ENCODE measurements around the gene MACROD2.

DNA sequence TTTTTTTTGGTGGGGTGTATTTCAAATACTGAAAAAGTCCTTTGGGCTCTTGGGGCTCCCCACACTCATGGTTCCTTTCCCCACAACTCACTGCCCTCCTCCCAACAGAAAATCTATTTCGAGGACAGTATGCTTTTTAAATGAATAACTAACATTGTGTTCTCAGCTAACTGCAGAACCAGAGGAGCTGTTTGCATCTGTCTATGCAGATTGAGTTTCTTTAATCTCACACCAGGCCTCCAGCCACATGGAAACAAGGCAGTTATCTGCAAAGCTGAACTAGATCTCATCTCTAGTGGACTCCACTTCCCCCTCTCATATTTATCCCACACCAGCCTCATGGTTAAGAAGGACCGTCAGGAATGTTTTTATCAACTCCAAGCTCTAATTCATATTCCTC, 1622.8 kb downstream of the MACROD2 start:
- no peak for TF ChIP-seq EZH2 (IDR thresholded peaks at IDR 0.05; ENCODE audit: borderline replicate concordance, low read length)
- TF ChIP-seq, protein P1, sequence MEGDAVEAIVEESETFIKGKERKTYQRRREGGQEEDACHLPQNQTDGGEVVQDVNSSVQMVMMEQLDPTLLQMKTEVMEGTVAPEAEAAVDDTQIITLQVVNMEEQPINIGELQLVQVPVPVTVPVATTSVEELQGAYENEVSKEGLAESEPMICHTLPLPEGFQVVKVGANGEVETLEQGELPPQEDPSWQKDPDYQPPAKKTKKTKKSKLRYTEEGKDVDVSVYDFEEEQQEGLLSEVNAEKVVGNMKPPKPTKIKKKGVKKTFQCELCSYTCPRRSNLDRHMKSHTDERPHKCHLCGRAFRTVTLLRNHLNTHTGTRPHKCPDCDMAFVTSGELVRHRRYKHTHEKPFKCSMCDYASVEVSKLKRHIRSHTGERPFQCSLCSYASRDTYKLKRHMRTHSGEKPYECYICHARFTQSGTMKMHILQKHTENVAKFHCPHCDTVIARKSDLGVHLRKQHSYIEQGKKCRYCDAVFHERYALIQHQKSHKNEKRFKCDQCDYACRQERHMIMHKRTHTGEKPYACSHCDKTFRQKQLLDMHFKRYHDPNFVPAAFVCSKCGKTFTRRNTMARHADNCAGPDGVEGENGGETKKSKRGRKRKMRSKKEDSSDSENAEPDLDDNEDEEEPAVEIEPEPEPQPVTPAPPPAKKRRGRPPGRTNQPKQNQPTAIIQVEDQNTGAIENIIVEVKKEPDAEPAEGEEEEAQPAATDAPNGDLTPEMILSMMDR (conservative IDR thresholded peaks at IDR 0.05 in 1 of 2, IDR thresholded peaks at IDR 0.05 in 1 of 2; ENCODE audit: extremely low read depth in 1 of 2, insufficient read depth in 1 of 2, low read depth in 1 of 2, low read length in 2 of 2) = no peak

Measured in mammary epithelial cell (primary cell).